Stomach (tissue), 9 donors: ENCODE measurements around the gene RABL6. TPM values are rescaled to one million over a fixed set of nuclear protein-coding genes. Genes with fewer than 3 reads are reported as not detected.

Experiments
- DNase-seq, 2 donors: peaks; one replicate each; pipeline versions ENCODE4 v3.0.0 to v3.0.0-alpha.2; 2013 to 2019
- H3K27ac ChIP-seq, 5 donors: fragments of 200-600 bp in 4 of 5; sonication (generic) in 4 of 5; one replicate each; pipeline ENCODE4 v1.5.1; 2013 to 2019; ENCODE audit warnings: mild to moderate bottlenecking in 1 of 5, moderate library complexity in 1 of 5
- H3K27me3 ChIP-seq, 3 donors: fragments of 200-600 bp; sonication (generic); one replicate each; pipeline ENCODE4 v1.5.1; 2017 to 2019; ENCODE audit warnings: mixed run types in 1 of 3
- H3K36me3 ChIP-seq, 4 donors: fragments of 200-600 bp; sonication (generic); 1 replicate in 3 of 4; 2 replicates in 1 of 4; pipeline ENCODE4 v1.5.1; 2016 to 2019
- H3K4me1 ChIP-seq, 4 donors: fragments of 200-600 bp; sonication (generic); one replicate each; pipeline ENCODE4 v1.5.1; 2016 to 2019
- H3K4me3 ChIP-seq, 4 donors: fragments of 200-600 bp; sonication (generic) in 3 of 4; one replicate each; pipeline ENCODE4 v1.5.1; 2016 to 2019; ENCODE audit warnings: mild to moderate bottlenecking in 1 of 4
- H3K9me3 ChIP-seq, 4 donors: fragments of 200-600 bp; sonication (generic); one replicate each; pipeline ENCODE4 v1.5.1; 2016 to 2019
- EP300 ChIP-seq: sonication (generic); formaldehyde crosslinking; IDR thresholded peaks from one replicate; pipeline ENCODE4 v1.6.1; 2017; ENCODE audit warnings: antibody characterized with exemption
- POLR2A ChIP-seq, 4 donors: fragments of 450-650 bp; IDR thresholded peaks; one replicate each; pipeline ENCODE4 v1.6.1; 2016; ENCODE audit warnings: antibody characterized with exemption in 4 of 4, control low read depth in 2 of 4, mild to moderate bottlenecking in 1 of 4, moderate library complexity in 1 of 4
- POLR2AphosphoS5 ChIP-seq, 3 donors: sonication (generic); formaldehyde crosslinking; IDR thresholded peaks; one replicate each; pipeline ENCODE4 v1.6.1; 2016; ENCODE audit warnings: antibody characterized with exemption in 3 of 3
- WGBS, 5 donors: extraction: QIAGEN DNeasy Blood & Tissue Kit in 3 of 5; methylation state at CpG; one replicate each; pipeline versions ENCODE4 v1.1.5 to v1.1.7; 2013 to 2018; 5-methylcytosine and 5-hydroxymethylcytosine counted together
- intact Hi-C: fragments of 100-400 bp; cut with DNase I; formaldehyde crosslinking; loops from one replicate; pipeline ENCODE4 v1.15.1; 2023; ENCODE audit warnings: low total_unique reads
- polyA plus RNA-seq, 3 donors: library from polyadenylated mRNA; stranded (reverse); fragments of 200-250 nt; gene quantifications; one replicate each; pipeline ENCODE4 v1.2.3, GENCODE V29; 2013
- total RNA-seq, 5 donors: library from RNA; depleted of rRNA; stranded (reverse); fragments of >200 nt; gene quantifications; one replicate each; pipeline versions ENCODE4 v1.1.0 to v1.2.3, GENCODE V29; 2014 to 2016
- TF ChIP-seq, protein P1 (sequence below), 7 experiments: fragments of 450-650 bp in 4 of 7; fragments of 200-600 bp in 3 of 7; sonication (generic) in 3 of 7; IDR thresholded peaks; one replicate each; pipeline ENCODE4 v1.5.1; 2016 to 2019; ENCODE audit warnings: antibody characterized with exemption in 7 of 7, control low read depth in 2 of 7, mild to moderate bottlenecking in 1 of 7
- donor health status: healthy with polysubstance abuse.
- donor health status: Bipolar disorder and iron deficiency.
- donor health status: healthy.

Gene RABL6
- total and polyA plus RNA-seq, 8 donors = 47.4 to 615 (median 62.9) TPM

DNA sequence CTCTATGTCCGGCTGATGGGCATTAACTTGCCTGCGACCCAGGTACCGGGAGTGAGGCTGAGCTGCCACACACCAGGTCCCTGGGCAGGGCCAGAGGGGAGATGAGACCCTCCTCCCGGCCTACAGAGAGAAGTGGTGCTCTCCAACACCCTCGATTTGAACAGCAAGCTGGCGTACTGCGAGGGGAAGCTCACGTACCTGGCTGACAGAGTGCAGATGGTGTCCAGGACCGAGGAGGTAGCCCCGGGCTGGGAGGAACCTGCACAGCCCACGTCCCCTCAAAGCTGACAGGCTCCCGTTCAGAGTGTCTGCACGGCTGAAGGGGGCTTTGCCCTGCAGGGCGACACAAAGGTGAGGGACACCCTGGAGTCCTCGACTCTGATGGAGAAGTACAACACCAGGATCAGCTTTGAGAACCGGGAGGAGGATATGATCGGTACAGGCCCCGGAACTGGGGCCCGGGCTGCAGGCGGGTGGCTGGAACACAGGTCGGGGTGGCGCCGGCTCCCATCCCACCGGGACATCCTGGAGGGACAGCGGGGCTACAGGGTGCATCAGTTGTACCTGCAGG, 1.0 kb upstream of the RABL6 start:
- no peaks in the 10 kb centered on the region for H3K9me3 ChIP-seq
- peaks cover 0 to 24% (median 9%) of the 10 kb centered on the region in 4 donors for H3K36me3 ChIP-seq
- TF ChIP-seq POLR2A (IDR thresholded peaks at IDR 0.05) (no peak), EP300 (no peak), POLR2AphosphoS5 (IDR thresholded peaks at IDR 0.05) (no peak)
- TF ChIP-seq, protein P1, sequence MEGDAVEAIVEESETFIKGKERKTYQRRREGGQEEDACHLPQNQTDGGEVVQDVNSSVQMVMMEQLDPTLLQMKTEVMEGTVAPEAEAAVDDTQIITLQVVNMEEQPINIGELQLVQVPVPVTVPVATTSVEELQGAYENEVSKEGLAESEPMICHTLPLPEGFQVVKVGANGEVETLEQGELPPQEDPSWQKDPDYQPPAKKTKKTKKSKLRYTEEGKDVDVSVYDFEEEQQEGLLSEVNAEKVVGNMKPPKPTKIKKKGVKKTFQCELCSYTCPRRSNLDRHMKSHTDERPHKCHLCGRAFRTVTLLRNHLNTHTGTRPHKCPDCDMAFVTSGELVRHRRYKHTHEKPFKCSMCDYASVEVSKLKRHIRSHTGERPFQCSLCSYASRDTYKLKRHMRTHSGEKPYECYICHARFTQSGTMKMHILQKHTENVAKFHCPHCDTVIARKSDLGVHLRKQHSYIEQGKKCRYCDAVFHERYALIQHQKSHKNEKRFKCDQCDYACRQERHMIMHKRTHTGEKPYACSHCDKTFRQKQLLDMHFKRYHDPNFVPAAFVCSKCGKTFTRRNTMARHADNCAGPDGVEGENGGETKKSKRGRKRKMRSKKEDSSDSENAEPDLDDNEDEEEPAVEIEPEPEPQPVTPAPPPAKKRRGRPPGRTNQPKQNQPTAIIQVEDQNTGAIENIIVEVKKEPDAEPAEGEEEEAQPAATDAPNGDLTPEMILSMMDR (IDR thresholded peaks at IDR 0.05) = no peak
- intact Hi-C loops = no loop called here
- H3K27ac ChIP-seq = peak overlapping the region; percentile 88 to 96 (median 93)
- H3K4me1 ChIP-seq = peaks cover 30 to 52% (median 45%) of the 10 kb centered on the region in 4 donors
- no peak for DNase-seq
- WGBS, 5 donors = 47 to 65% (median 60%) methylated on average over 12 to 25 of the region's 25 CpGs
- peak overlapping the region; percentile 94 to 100 (median 98) for H3K4me3 ChIP-seq
- peaks cover 0 to 11% (median 0%) of the 10 kb centered on the region in 3 donors for H3K27me3 ChIP-seq

DNA sequence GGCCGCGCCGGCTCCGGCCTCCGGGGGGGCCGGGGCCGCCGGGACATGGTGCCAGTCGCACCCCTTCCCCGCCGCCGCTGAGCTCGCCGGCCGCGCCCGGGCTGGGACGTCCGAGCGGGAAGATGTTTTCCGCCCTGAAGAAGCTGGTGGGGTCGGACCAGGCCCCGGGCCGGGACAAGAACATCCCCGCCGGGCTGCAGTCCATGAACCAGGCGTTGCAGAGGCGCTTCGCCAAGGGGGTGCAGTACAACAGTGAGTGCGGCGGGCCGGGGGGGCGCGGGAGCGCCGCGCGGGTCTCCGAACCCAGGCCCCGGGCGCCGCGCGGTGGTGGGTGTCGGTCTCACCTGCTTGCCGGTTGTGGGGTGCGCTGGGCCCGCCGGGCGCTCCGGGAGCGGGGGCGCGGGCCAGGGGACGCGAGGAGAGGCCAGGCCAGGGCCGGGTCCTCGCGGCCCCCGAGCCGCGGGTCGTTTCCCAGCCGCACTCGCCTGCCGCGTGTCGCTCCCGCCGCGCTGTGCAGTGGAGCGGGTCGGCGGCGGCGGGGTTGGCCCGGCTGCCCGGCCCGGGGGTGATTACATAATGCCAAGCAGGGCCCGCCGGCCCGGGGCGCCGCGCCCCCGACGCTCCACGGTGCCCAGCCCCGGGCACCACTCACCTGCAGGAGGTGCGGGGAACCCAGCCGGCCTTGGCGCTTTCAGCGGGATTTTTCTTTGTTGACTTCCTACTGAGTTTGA, 492 bp downstream of the RABL6 start:
- Histone ChIP-seq H3K27ac (peak overlapping the region; percentile 70 to 96 (median 92)), H3K36me3 (peaks cover 5 to 34% (median 21%) of the 10 kb centered on the region in 4 donors), H3K9me3 (no peaks in the 10 kb centered on the region), H3K27me3 (no peaks in the 10 kb centered on the region), H3K4me1 (peaks cover 30 to 61% (median 48%) of the 10 kb centered on the region in 4 donors), H3K4me3 (peak overlapping the region; percentile 94 to 100 (median 98))
- intact Hi-C loops = no loop called here
- TF ChIP-seq POLR2AphosphoS5 (IDR thresholded peaks at IDR 0.05) = no peak
- TF ChIP-seq, protein P1 (IDR thresholded peaks at IDR 0.05) = no peak
- no peak for TF ChIP-seq POLR2A (IDR thresholded peaks at IDR 0.05)
- no peak for TF ChIP-seq EP300
- DNase-seq = peak; percentile 34 to 57
- WGBS, 5 donors = 0 to 1% (median 0%) methylated on average over 53 to 93 of the region's 93 CpGs

GRCh38 chr9:136808806-136809158, 1.0 kb downstream of the RABL6 start:
- H3K27ac ChIP-seq = peak overlapping the region in 4 of 5 donors; percentile 70 to 96 (median 90)
- intact Hi-C loops = no loop called here
- no peaks in the 10 kb centered on the region for H3K9me3 ChIP-seq
- DNase-seq = peak in 1 of 2 donors; percentile 44
- peaks cover 30 to 61% (median 48%) of the 10 kb centered on the region in 4 donors for H3K4me1 ChIP-seq
- H3K4me3 ChIP-seq = peak overlapping the region; percentile 94 to 100 (median 98)
- H3K27me3 ChIP-seq = no peaks in the 10 kb centered on the region
- H3K36me3 ChIP-seq = peaks cover 6 to 37% (median 23%) of the 10 kb centered on the region in 4 donors
- 2 to 7% (median 5%) methylated on average over 14 of the region's 14 CpGs for WGBS, 5 donors
- TF ChIP-seq POLR2A (IDR thresholded peaks at IDR 0.05) (no peak), EP300 (no peak), POLR2AphosphoS5 (IDR thresholded peaks at IDR 0.05) (no peak)
- TF ChIP-seq, protein P1 (IDR thresholded peaks at IDR 0.05) = no peak

DNA sequence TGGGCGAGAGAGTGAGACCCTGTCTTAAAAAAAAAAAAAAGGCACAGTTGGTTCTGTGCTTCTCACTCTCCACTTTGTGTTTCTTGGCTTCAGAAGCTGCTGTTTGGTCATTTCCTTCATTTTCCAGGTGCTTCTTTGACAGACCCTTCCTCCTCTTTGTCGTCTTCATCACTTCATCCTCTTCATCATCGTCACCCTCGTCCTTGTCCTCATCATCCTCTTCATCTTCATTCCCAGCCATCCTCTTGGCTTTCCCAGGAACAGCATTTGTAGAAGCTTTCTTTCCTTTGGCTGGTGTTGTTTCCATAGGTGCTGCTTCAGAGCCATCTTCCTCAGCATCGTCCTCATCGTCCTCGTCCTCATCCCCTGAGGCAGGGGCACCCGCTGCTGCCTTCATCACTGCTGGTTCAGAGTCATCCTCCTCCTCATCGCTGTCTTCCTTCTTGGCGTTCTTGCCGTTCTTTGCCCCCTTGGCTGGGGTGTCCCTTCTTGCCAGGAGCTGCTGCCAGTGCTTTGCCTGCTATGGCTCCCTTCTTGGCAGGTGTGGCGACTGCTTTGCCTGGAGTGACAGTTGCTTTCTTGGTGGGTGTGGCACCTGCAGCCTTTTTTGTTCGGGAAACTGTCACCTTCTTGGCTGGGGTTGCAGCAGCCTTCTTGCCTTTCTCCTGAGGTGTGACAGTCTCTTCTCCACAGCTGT, 7.1 kb downstream of the RABL6 start:
- Histone ChIP-seq H3K36me3 (peaks cover 11 to 57% (median 36%) of the 10 kb centered on the region in 4 donors), H3K4me3 (no peak overlapping the region), H3K27me3 (no peaks in the 10 kb centered on the region), H3K27ac (no peak overlapping the region), H3K4me1 (peaks cover 5 to 31% (median 17%) of the 10 kb centered on the region in 4 donors), H3K9me3 (no peaks in the 10 kb centered on the region)
- TF ChIP-seq POLR2A (IDR thresholded peaks at IDR 0.05) (no peak), EP300 (no peak), POLR2AphosphoS5 (IDR thresholded peaks at IDR 0.05) (no peak)
- TF ChIP-seq, protein P1 (IDR thresholded peaks at IDR 0.05) = no peak
- intact Hi-C loops = no loop called here
- no peak for DNase-seq
- 90 to 95% (median 94%) methylated on average over 13 of the region's 13 CpGs for WGBS, 5 donors
